Loucy (cell line): ENCODE data around the gene MTREX.

ENCODE experiments used
- H2AFZ ChIP-seq: fragments of 200-600 bp; sonication (generic); 2 replicates; pipeline ENCODE4 v1.6.0; 2016; ENCODE audit warnings: antibody characterized with exemption, mild to moderate bottlenecking, low read length, moderate library complexity
- H3F3A ChIP-seq: fragments of 200-600 bp; 2 replicates; pipeline ENCODE4 v1.6.0; 2016; ENCODE audit warnings: antibody characterized with exemption, low read depth, mild to moderate bottlenecking
- H3K27me3 ChIP-seq: fragments of 200-600 bp; sonication (generic); 2 replicates; pipeline ENCODE4 v1.6.1; 2014; ENCODE audit warnings: low read length, mild to moderate bottlenecking; ENCODE audit not compliant: insufficient read depth, poor library complexity, severe bottlenecking
- H3K36me3 ChIP-seq: fragments of 200-600 bp; sonication (generic); 2 replicates; pipeline ENCODE4 v1.6.1; 2016; ENCODE audit warnings: low read length; ENCODE audit not compliant: insufficient read depth
- H3K4me1 ChIP-seq: fragments of 200-600 bp; sonication (generic); 2 replicates; pipeline ENCODE4 v1.5.1; 2014; ENCODE audit warnings: low read length, mild to moderate bottlenecking; ENCODE audit not compliant: insufficient read depth, poor library complexity, severe bottlenecking
- H3K4me2 ChIP-seq: fragments of 200-600 bp; sonication (generic); 2 replicates; pipeline ENCODE4 v1.6.0; 2014; ENCODE audit warnings: antibody characterized with exemption, low read length, low read depth, mild to moderate bottlenecking; ENCODE audit not compliant: poor library complexity, severe bottlenecking
- H3K4me3 ChIP-seq: fragments of 200-600 bp; sonication (generic); 2 replicates; pipeline ENCODE4 v1.5.1; 2014; ENCODE audit warnings: low read length, mild to moderate bottlenecking, mixed read lengths; ENCODE audit not compliant: poor library complexity, severe bottlenecking
- H3K79me2 ChIP-seq: fragments of 200-600 bp; sonication (generic); 2 replicates; pipeline ENCODE4 v1.6.1; 2014; ENCODE audit warnings: low read length; ENCODE audit not compliant: insufficient read depth
- H3K9ac ChIP-seq: fragments of 200-600 bp; sonication (generic); 2 replicates; pipeline ENCODE4 v1.6.0; 2014; ENCODE audit warnings: mild to moderate bottlenecking, low read depth, low read length, moderate library complexity; ENCODE audit not compliant: poor library complexity, severe bottlenecking
- H3K9me2 ChIP-seq: fragments of 200-600 bp; sonication (generic); replicated peaks from 2 replicates; pipeline ENCODE4 v1.6.1; 2016; ENCODE audit warnings: low read depth, low read length, mixed read lengths
- H3K9me3 ChIP-seq: fragments of 200-600 bp; sonication (generic); 2 replicates; pipeline ENCODE4 v1.6.1; 2014; ENCODE audit warnings: mild to moderate bottlenecking, antibody characterized with exemption, low read length, low read depth; ENCODE audit not compliant: insufficient read depth
- H4K20me1 ChIP-seq: fragments of 200-600 bp; sonication (generic); 2 replicates; pipeline ENCODE4 v1.6.0; 2014; ENCODE audit warnings: antibody characterized with exemption, low read length, mild to moderate bottlenecking; ENCODE audit not compliant: insufficient read depth, poor library complexity, severe bottlenecking
- EZH2phosphoT487 ChIP-seq: fragments of 200-600 bp; IDR thresholded peaks from 2 replicates; pipeline ENCODE4 v1.6.1; 2018; ENCODE audit warnings: antibody characterized with exemption, mild to moderate bottlenecking, moderate library complexity, borderline replicate concordance
- TF ChIP-seq, protein P1 (sequence below): fragments of 200-600 bp; sonication (generic); conservative IDR thresholded peaks from 2 replicates; pipeline ENCODE4 v1.5.1; 2014; ENCODE audit warnings: mild to moderate bottlenecking, antibody characterized with exemption, low read length

The MTREX gene

DNA sequence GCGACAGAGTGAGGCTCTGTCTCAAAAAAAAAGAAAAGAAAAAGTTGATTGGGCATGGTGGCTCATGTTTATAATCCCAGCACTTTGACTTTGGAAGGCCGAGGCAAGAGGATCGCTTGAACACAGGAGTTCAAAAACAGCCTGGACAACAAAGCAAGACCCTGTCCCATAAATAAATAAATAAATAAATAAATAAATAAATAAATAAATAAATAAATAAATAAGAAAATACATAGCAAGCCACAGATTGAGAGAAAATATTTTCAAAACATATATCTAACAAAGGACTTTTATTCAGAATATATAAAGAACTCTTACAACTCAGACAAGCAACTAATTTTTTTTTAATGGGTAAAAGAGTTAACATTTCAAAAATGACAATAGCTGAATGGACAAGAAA is 155.8 kb downstream of the MTREX start:
- H3K4me3 ChIP-seq: no peak overlapping the region
- H2AFZ ChIP-seq: no peak overlapping the region
- H3K4me2 ChIP-seq: no peak overlapping the region
- H4K20me1 ChIP-seq: no peaks in the 10 kb centered on the region
- H3K79me2 ChIP-seq: no peaks in the 10 kb centered on the region
- H3K9ac ChIP-seq: no peak overlapping the region
- no peaks in the 10 kb centered on the region for H3K9me2 ChIP-seq
- H3K36me3 ChIP-seq: no peaks in the 10 kb centered on the region
- H3K9me3 ChIP-seq: no peaks in the 10 kb centered on the region
- no peaks in the 10 kb centered on the region for H3F3A ChIP-seq
- no peaks in the 10 kb centered on the region for H3K4me1 ChIP-seq
- no peaks in the 10 kb centered on the region for H3K27me3 ChIP-seq
- TF ChIP-seq, protein P1, sequence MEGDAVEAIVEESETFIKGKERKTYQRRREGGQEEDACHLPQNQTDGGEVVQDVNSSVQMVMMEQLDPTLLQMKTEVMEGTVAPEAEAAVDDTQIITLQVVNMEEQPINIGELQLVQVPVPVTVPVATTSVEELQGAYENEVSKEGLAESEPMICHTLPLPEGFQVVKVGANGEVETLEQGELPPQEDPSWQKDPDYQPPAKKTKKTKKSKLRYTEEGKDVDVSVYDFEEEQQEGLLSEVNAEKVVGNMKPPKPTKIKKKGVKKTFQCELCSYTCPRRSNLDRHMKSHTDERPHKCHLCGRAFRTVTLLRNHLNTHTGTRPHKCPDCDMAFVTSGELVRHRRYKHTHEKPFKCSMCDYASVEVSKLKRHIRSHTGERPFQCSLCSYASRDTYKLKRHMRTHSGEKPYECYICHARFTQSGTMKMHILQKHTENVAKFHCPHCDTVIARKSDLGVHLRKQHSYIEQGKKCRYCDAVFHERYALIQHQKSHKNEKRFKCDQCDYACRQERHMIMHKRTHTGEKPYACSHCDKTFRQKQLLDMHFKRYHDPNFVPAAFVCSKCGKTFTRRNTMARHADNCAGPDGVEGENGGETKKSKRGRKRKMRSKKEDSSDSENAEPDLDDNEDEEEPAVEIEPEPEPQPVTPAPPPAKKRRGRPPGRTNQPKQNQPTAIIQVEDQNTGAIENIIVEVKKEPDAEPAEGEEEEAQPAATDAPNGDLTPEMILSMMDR: no peak
- no peak for TF ChIP-seq EZH2phosphoT487

DNA sequence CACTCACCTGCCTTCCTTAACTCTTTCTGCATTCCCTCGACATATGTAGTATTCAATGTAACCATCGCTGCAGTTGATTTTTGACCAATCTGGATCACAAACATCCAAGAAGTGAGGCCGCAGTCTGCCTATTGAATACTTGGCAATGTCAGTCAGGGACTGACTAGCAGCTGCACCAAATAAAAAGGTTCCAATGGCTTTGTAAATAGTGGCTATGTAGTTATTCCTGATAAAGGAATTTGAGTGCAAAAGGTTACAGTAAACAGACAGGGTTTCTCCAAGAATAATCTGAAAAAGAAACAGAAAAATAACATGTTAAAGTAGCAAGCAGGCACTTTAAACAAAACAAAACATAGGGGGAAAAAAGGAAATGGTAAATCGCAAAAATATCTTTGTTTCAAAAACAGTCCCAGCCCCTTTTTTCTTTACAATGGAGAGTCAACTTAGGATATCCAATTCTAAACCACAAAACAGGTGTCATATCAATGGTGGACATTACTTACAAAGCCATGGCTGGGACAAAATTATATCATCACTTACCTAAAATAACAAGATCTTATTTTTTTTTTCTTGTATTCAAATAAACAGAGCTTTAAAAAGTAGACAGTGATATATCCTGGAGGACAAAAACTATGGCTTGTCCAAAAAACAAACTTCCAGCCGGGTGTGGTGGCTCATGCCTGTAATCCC is 160.2 kb downstream of the MTREX start:
- H2AFZ ChIP-seq: no peak overlapping the region

DNA sequence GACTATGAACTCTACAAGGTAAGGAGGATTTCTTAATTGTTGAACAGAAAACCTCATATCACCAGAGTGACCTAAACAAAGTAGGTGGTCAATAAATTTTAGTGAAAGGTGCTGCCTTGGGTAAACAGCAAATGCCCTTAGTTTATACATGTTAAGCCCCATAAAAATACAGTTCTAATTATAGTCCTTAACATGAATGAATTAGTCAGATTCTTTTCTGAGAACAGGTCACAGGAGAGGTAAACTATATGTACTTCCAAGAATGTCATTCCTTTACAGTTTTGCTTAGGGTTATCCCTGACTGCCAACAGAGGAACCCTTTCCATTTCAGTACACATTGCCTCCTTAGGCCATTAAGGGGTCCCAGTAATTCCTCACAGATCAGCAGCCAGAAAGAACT is 162.1 kb downstream of the MTREX start:
- Histone ChIP-seq H3K36me3 (no peaks in the 10 kb centered on the region), H3K9me3 (no peaks in the 10 kb centered on the region), H3K9me2 (no peaks in the 10 kb centered on the region), H3K27me3 (no peaks in the 10 kb centered on the region), H3K9ac (no peak overlapping the region), H3K4me2 (no peak overlapping the region), H4K20me1 (no peaks in the 10 kb centered on the region), H3K4me3 (no peak overlapping the region), H3K79me2 (no peaks in the 10 kb centered on the region), H2AFZ (no peak overlapping the region), H3F3A (no peaks in the 10 kb centered on the region), H3K4me1 (no peaks in the 10 kb centered on the region)
- TF ChIP-seq, protein P1: no peak
- TF ChIP-seq EZH2phosphoT487: no peak

More for the DNA sequence above, 160.2 kb downstream of the MTREX start:
- TF ChIP-seq, protein P1: no peak
- TF ChIP-seq EZH2phosphoT487: no peak
- Histone ChIP-seq H3F3A (no peaks in the 10 kb centered on the region), H3K4me3 (no peak overlapping the region), H3K9me2 (no peaks in the 10 kb centered on the region), H3K27me3 (no peaks in the 10 kb centered on the region), H3K4me2 (no peak overlapping the region), H3K4me1 (no peaks in the 10 kb centered on the region), H3K9me3 (no peaks in the 10 kb centered on the region), H3K36me3 (no peaks in the 10 kb centered on the region), H4K20me1 (no peaks in the 10 kb centered on the region), H3K79me2 (no peaks in the 10 kb centered on the region), H3K9ac (no peak overlapping the region)
